Measurements from ENCODE around the gene EXOSC5.

DNA sequence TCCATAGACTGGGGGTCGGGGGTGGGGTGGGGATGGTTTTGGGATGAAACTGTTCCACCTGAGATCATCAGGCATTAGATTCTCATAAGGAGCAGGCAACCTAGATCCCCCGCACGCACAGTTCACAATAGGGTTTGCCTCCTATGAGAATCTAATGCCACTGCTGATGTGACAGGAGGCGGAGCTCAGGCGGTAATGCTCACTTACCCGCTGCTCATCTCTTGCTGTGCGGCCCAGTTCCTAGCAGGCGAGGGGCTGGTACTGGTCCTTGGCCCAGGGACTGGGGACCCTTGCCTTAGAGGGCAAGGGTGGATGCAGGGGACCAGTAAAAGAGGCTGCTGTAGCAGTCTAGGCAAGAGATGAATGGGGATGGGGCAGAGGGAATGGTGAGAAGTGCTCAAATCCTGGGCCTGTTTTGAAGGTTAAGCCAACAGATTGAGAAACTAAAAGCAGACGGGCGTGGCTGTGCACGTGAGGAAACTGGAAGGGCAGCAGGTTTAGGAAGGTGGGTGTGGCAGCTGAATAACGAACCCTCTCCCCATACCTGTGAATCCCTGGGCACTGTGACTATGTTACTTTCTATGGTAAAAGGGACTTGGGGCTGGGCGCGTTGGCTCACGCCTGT is 44.3 kb upstream of the EXOSC5 start:
- no peak for TF ChIP-seq CTCF (IDR thresholded peaks at IDR 0.05; ENCODE audit: poor library complexity, severe bottlenecking)
- no peak for TF ChIP-seq POLR2AphosphoS5 (IDR thresholded peaks at IDR 0.05)
- no peak for TF ChIP-seq EZH2 (IDR thresholded peaks at IDR 0.05; ENCODE audit: borderline replicate concordance, insufficient read depth, low read length, poor library complexity, severe bottlenecking)
- TF ChIP-seq EP300 (conservative IDR thresholded peaks at IDR 0.05; ENCODE audit: poor library complexity, severe bottlenecking) = no peak
- TF ChIP-seq MXI1 (conservative IDR thresholded peaks at IDR 0.05; ENCODE audit: poor library complexity, severe bottlenecking) = no peak
- no peak for TF ChIP-seq TAF1 (IDR thresholded peaks at IDR 0.05; ENCODE audit: low read depth)
